Stimulated activated memory B cell treated with anti-CD40 and anti-IgM and Interleukin-4, amounts not matched to agents 10 μg/mL and 1 μg/mL and 100 μg/mL, for 72 hours (primary cell): ENCODE data around the gene ADGRF1.
"Not testable (repeated sequence)": the region's sequence is repeated elsewhere in the genome, so short reads cannot be mapped to it uniquely, and the experiment has no call there.

ENCODE experiments used
- ATAC-seq: fragments of 150-1000 bp; cut with Tn5 transposase; 2 replicates; pipeline ENCODE4 v1.10.0; 2021
- H3K27ac Mint-ChIP-seq: one replicate; pipeline ENCODE4 v1.8.0; 2022; ENCODE audit warnings: mild to moderate bottlenecking, mixed read lengths
- H3K27me3 Mint-ChIP-seq: one replicate; pipeline ENCODE4 v1.8.0; 2022; ENCODE audit warnings: mixed read lengths
- H3K36me3 Mint-ChIP-seq: one replicate; pipeline ENCODE4 v1.8.0; 2022; ENCODE audit warnings: mixed read lengths
- H3K4me1 Mint-ChIP-seq: one replicate; pipeline ENCODE4 v1.8.0; 2022; ENCODE audit warnings: mixed read lengths
- H3K4me3 Mint-ChIP-seq: one replicate; pipeline ENCODE4 v1.8.0; 2022; ENCODE audit warnings: mild to moderate bottlenecking, moderate library complexity, mixed read lengths
- H3K9me3 Mint-ChIP-seq: one replicate; pipeline ENCODE4 v1.8.0; 2022; ENCODE audit warnings: mixed read lengths

ADGRF1 gene

DNA sequence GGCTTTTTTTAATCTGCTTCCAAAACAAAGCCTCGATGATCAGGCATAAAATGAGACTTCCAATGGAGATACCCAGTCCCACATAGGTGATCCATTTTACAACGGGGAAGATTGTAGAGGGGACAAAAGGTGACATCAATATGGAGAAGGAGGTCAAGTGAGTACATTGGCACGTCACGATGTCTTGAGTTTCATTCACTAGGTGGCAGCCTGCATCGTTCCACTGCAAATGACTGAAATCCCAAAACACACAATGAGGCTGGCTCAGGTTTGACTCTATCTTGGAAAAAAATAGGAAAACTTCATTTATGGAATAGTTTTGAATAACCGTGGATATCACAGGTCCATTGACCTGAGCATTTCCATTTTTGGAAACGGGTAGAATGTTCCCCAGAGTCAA is 32.5 kb downstream of the ADGRF1 start:
- Mint-ChIP-seq H3K4me1 (no peaks in the 10 kb centered on the region), H3K4me3 (no peak overlapping the region), H3K36me3 (no peaks in the 10 kb centered on the region), H3K27ac (no peak overlapping the region), H3K27me3 (no peaks in the 10 kb centered on the region), H3K9me3 (peaks cover 5% of the 10 kb centered on the region)
- no peak for ATAC-seq

GRCh38 chr6:47008397-47008763 is 33.8 kb downstream of the ADGRF1 start:
- H3K4me1 Mint-ChIP-seq, result no peaks in the 10 kb centered on the region
- no peak overlapping the region for H3K4me3 Mint-ChIP-seq
- no peaks in the 10 kb centered on the region for H3K36me3 Mint-ChIP-seq
- H3K27me3 Mint-ChIP-seq, result no peaks in the 10 kb centered on the region
- ATAC-seq, result no peak
- no peaks in the 10 kb centered on the region for H3K9me3 Mint-ChIP-seq
- no peak overlapping the region for H3K27ac Mint-ChIP-seq

GRCh38 chr6:47007657-47008396 is 34.3 kb downstream of the ADGRF1 start:
- H3K27me3 Mint-ChIP-seq, result no peaks in the 10 kb centered on the region
- H3K9me3 Mint-ChIP-seq, result no peaks in the 10 kb centered on the region
- no peak overlapping the region for H3K27ac Mint-ChIP-seq
- no peak for ATAC-seq
- no peaks in the 10 kb centered on the region for H3K36me3 Mint-ChIP-seq
- H3K4me1 Mint-ChIP-seq, result no peaks in the 10 kb centered on the region
- no peak overlapping the region for H3K4me3 Mint-ChIP-seq

GRCh38 chr6:47005486-47005885 is 36.6 kb downstream of the ADGRF1 start:
- no peak for ATAC-seq
- Mint-ChIP-seq H3K27me3 (peaks cover 8% of the 10 kb centered on the region), H3K27ac (no peak overlapping the region), H3K4me1 (no peaks in the 10 kb centered on the region), H3K36me3 (no peaks in the 10 kb centered on the region), H3K4me3 (no peak overlapping the region), H3K9me3 (no peaks in the 10 kb centered on the region)

GRCh38 chr6:47004463-47004862 is 37.7 kb downstream of the ADGRF1 start:
- Mint-ChIP-seq H3K9me3 (no peaks in the 10 kb centered on the region), H3K4me3 (no peak overlapping the region), H3K27me3 (peaks cover 8% of the 10 kb centered on the region), H3K27ac (no peak overlapping the region), H3K36me3 (no peaks in the 10 kb centered on the region), H3K4me1 (no peaks in the 10 kb centered on the region)
- no peak for ATAC-seq

DNA sequence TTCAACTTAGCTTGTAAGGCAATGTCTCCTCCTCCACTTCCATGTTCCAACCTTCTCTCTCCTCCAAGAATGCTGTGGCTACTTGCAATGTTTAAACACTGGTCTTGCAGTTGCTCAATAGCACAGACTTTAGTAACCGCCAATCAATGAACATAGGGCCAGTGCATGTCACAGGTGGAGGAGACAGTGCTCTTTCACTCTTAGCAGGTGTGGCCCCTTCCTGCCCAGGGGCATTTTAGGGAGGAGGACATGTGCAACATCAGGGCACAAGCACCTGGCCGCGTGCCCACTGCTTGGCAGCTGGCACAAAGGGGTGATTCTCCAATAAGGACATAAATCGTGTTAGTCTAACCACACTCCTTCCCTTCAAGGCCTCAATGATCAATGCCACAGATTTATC is 41.3 kb downstream of the ADGRF1 start:
- H3K9me3 Mint-ChIP-seq, result no peaks in the 10 kb centered on the region
- no peaks in the 10 kb centered on the region for H3K36me3 Mint-ChIP-seq
- no peaks in the 10 kb centered on the region for H3K4me1 Mint-ChIP-seq
- no peak overlapping the region for H3K4me3 Mint-ChIP-seq
- peak; percentile 32 for ATAC-seq
- H3K27ac Mint-ChIP-seq, result no peak overlapping the region
- peaks cover 8% of the 10 kb centered on the region for H3K27me3 Mint-ChIP-seq

GRCh38 chr6:46998436-46999017 is 43.6 kb downstream of the ADGRF1 start:
- Mint-ChIP-seq H3K9me3 (no peaks in the 10 kb centered on the region), H3K27ac (no peak overlapping the region)

GRCh38 chr6:46997646-46998045 is 44.5 kb downstream of the ADGRF1 start:
- Mint-ChIP-seq H3K27ac (no peak overlapping the region), H3K4me3 (no peak overlapping the region), H3K4me1 (no peaks in the 10 kb centered on the region), H3K27me3 (peaks cover 8% of the 10 kb centered on the region), H3K36me3 (no peaks in the 10 kb centered on the region), H3K9me3 (no peaks in the 10 kb centered on the region)
- ATAC-seq, result no peak

More at GRCh38 chr6:46998436-46999017, 43.6 kb downstream of the ADGRF1 start:
- Mint-ChIP-seq H3K36me3 (no peaks in the 10 kb centered on the region), H3K4me1 (no peaks in the 10 kb centered on the region), H3K4me3 (no peak overlapping the region), H3K27me3 (peaks cover 8% of the 10 kb centered on the region)
- no peak for ATAC-seq

DNA sequence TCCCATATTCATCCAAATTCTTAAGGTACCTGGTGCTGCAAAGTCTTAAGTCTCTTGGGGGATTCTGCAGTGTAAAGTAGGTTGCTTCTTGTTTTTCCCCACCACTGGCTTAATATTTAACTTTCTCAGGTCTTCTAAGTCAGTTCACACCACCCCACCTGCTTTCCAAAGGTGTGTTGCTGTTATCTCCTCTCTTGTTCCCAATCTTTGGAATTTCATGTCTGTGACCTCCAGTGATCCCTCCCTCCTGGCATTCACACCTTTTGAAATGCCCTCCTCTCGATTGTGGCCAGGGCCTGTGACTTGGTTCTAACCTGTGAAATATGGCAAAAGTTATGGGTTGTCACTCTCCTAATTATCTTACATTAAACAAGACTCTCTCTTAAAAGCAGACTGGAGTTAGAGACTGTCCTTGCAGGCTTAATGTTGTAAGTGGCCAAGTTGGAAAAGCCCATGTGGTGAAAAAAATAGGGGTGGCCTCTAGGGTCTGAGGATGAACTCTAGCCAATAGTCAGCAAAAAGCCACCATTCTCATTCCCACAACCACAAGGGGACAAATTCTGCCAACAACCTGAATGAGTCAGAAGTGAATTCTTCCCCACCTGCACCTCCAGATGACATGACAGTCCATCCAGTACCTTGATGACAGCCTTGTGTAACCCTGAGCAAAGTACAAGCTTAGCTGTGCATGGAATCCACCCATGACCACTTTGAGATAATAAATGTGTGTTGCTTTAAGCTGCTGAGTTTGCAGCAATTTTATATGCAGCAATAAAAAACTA is 45.1 kb downstream of the ADGRF1 start:
- H3K4me1 Mint-ChIP-seq, result no peaks in the 10 kb centered on the region

DNA sequence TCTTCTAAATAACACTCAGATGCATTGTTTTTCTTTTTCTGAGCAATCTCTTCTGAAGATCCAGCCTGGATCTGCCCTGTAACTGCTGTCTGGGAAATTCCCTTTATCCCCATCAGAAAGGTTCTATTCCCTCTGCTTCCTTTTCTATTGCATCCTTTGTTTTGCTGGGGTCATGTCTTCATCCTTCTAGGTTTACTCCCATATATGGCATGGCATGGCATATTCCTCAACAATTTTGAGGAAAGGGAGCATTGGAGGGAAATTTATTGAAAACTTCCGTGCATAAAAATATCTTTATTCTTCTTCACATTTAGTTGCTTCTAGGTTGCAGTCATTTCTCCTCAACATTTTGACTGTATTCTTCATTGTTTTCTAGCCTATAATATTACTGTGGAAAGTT is 47.2 kb downstream of the ADGRF1 start:
- H3K27me3 Mint-ChIP-seq, result peaks cover 5% of the 10 kb centered on the region
- H3K9me3 Mint-ChIP-seq, result no peaks in the 10 kb centered on the region
- no peaks in the 10 kb centered on the region for H3K4me1 Mint-ChIP-seq
- H3K36me3 Mint-ChIP-seq, result no peaks in the 10 kb centered on the region
- H3K4me3 Mint-ChIP-seq, result no peak overlapping the region
- no peak for ATAC-seq
- no peak overlapping the region for H3K27ac Mint-ChIP-seq

More for the DNA sequence above, 45.1 kb downstream of the ADGRF1 start:
- peaks cover 8% of the 10 kb centered on the region for H3K27me3 Mint-ChIP-seq
- no peak for ATAC-seq
- no peak overlapping the region for H3K27ac Mint-ChIP-seq
- no peaks in the 10 kb centered on the region for H3K9me3 Mint-ChIP-seq
- H3K4me3 Mint-ChIP-seq, result no peak overlapping the region
- H3K36me3 Mint-ChIP-seq, result no peaks in the 10 kb centered on the region

GRCh38 chr6:46993846-46994245 is 48.3 kb downstream of the ADGRF1 start:
- Mint-ChIP-seq H3K4me3 (no peak overlapping the region), H3K4me1 (no peaks in the 10 kb centered on the region), H3K9me3 (no peaks in the 10 kb centered on the region), H3K36me3 (no peaks in the 10 kb centered on the region), H3K27ac (no peak overlapping the region), H3K27me3 (peaks cover 15% of the 10 kb centered on the region)
- ATAC-seq, result no peak

DNA sequence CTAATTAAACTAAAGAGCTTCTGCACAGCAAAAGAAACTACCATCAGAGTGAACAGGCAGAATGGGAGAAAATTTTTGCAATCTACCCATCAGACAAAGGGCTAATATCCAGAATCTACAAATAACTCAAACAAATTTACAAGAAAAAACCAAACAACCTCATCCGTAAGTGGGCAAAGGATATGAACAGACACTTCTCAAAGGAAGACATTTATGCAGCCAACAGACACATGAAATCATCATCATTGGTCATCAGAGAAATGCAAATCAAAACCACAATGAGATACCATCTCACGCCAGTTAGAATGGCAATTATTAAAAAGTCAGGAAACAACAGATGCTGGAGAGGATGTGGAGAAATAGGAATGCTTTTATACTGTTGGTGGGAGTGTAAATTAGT is 49.7 kb downstream of the ADGRF1 start:
- H3K27me3 Mint-ChIP-seq, result peaks cover 17% of the 10 kb centered on the region
- H3K9me3 Mint-ChIP-seq, H3K4me1 Mint-ChIP-seq, H3K36me3 Mint-ChIP-seq, H3K4me3 Mint-ChIP-seq, H3K27ac Mint-ChIP-seq, ATAC-seq: not testable (repeated sequence)

DNA sequence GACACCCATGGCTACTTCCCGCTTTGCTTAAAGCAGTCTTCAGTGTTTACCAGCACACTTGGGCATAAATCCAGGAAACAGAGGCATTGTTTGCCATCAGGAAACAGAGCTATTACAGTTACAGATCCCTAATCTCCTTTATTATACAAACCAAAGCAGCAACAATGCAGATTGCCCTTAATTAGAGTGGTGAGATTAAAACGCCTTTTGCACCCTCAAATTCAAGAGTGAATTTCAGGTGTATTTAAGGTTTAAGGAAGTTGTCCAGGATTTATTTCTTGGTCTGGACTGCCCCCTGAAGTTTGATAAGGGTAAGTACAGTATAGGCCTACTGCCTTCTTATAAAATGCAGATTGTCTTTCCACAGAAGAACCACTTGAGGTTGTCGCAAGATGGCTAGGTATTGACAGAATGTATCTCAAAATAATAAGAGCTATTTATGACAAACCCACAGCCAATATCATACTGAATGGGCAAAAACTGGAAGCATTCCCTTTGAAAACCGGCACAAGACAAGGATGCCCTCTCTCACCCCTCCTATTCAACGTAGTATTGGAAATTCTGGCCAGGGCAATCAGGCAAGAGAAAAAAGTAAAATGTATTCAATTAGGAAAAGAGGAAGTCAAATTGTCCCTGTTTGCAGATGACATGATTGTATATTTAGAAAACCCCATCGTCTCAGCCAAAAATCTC is 51.2 kb downstream of the ADGRF1 start:
- H3K9me3 Mint-ChIP-seq, H3K36me3 Mint-ChIP-seq, H3K4me3 Mint-ChIP-seq, H3K4me1 Mint-ChIP-seq, ATAC-seq, H3K27ac Mint-ChIP-seq: not testable (repeated sequence)
- peaks cover 17% of the 10 kb centered on the region for H3K27me3 Mint-ChIP-seq

GRCh38 chr6:46990031-46990644 is 52.0 kb downstream of the ADGRF1 start:
- H3K4me3 Mint-ChIP-seq, result no peak overlapping the region
- ATAC-seq, result no peak

DNA sequence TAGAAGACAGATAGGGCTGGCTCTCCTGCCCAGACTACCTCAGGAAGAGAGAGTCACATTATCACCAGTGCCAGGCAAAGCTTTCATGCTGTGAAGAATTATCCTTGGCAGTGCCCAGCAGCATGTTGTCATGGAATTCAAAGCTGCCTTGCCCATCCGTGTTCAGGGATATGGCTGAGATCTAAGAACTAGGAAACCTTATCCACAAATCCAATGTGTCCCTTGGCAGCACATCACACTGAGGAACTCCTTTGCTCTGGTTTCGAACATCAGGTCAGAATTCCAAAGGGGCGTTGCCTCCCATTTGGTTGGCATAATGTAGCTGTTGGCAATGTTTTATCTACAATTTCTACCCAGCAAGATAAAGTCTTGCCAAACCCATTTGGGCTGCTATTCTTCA is 52.7 kb downstream of the ADGRF1 start:
- no peak overlapping the region for H3K4me3 Mint-ChIP-seq
- H3K27ac Mint-ChIP-seq, result no peak overlapping the region
- ATAC-seq, result no peak
- no peaks in the 10 kb centered on the region for H3K36me3 Mint-ChIP-seq
- peaks cover 17% of the 10 kb centered on the region for H3K27me3 Mint-ChIP-seq
- no peaks in the 10 kb centered on the region for H3K4me1 Mint-ChIP-seq
- H3K9me3 Mint-ChIP-seq, result no peaks in the 10 kb centered on the region

More at GRCh38 chr6:46990031-46990644, 52.0 kb downstream of the ADGRF1 start:
- H3K27ac Mint-ChIP-seq, result no peak overlapping the region
- no peaks in the 10 kb centered on the region for H3K36me3 Mint-ChIP-seq
- no peaks in the 10 kb centered on the region for H3K4me1 Mint-ChIP-seq
- H3K9me3 Mint-ChIP-seq, result no peaks in the 10 kb centered on the region
- peaks cover 17% of the 10 kb centered on the region for H3K27me3 Mint-ChIP-seq
